ENCODE results near the gene CAMK1D. TPM values are rescaled to one million over a fixed set of nuclear protein-coding genes. Genes with fewer than 3 reads are reported as not detected.

Gene CAMK1D
- total RNA-seq, 4 donors from 2014 or later = 0.55 to 2.2 (median 1.5) TPM

- TF ChIP-seq CTCF (IDR thresholded peaks at IDR 0.05 in 4 of 5, conservative IDR thresholded peaks at IDR 0.05 in 1 of 5) = no peak
- no peak for TF ChIP-seq POLR2A (IDR thresholded peaks at IDR 0.05)
- Histone ChIP-seq H3K27ac (no peak overlapping the region), H3K4me3 (no peak overlapping the region), H3K4me1 (no peaks in the 10 kb centered on the region), H3K9me3 (no peaks in the 10 kb centered on the region), H3K36me3 (no peaks in the 10 kb centered on the region), H3K27me3 (no peaks in the 10 kb centered on the region)
- in situ Hi-C loops (cut with MboI; ENCODE audit: low sequenced_read_pairs in 4 of 4) = no loop called here
- intact Hi-C loops (cut with DNase I; ENCODE audit: low total_unique reads) = no loop called here
- ATAC-seq = no peak
- no peak for DNase-seq
Observed at GRCh38 chr10:12533723-12534122, 184.4 kb downstream of the CAMK1D start.

- H3K36me3 ChIP-seq = no peaks in the 10 kb centered on the region
- in situ Hi-C loops (cut with MboI; ENCODE audit: low sequenced_read_pairs in 4 of 4) = no loop called here
- H3K4me1 ChIP-seq = no peaks in the 10 kb centered on the region
- no peaks in the 10 kb centered on the region for H3K9me3 ChIP-seq
- no peaks in the 10 kb centered on the region for H3K27me3 ChIP-seq
- DNase-seq (peak in 1 of 2 donors; percentile 7), ATAC-seq (no peak)
- H3K4me3 ChIP-seq = no peak overlapping the region
- no peak for TF ChIP-seq POLR2A (IDR thresholded peaks at IDR 0.05)
- no peak for TF ChIP-seq CTCF (IDR thresholded peaks at IDR 0.05 in 4 of 5, conservative IDR thresholded peaks at IDR 0.05 in 1 of 5)
- H3K27ac ChIP-seq = no peak overlapping the region
- intact Hi-C loops (cut with DNase I; ENCODE audit: low total_unique reads) = no loop called here
Observed at GRCh38 chr10:12534824-12535223, 185.5 kb downstream of the CAMK1D start.

- intact Hi-C loops (cut with DNase I; ENCODE audit: low total_unique reads) (no loop called here), in situ Hi-C loops (cut with MboI; ENCODE audit: low sequenced_read_pairs in 4 of 4) (no loop called here)
- H3K4me1 ChIP-seq = no peaks in the 10 kb centered on the region
- no peaks in the 10 kb centered on the region for H3K9me3 ChIP-seq
- no peak overlapping the region for H3K4me3 ChIP-seq
- ATAC-seq (no peak), DNase-seq (no peak)
- no peaks in the 10 kb centered on the region for H3K36me3 ChIP-seq
- no peaks in the 10 kb centered on the region for H3K27me3 ChIP-seq
- H3K27ac ChIP-seq = no peak overlapping the region
- TF ChIP-seq POLR2A (IDR thresholded peaks at IDR 0.05) (no peak), CTCF (IDR thresholded peaks at IDR 0.05 in 4 of 5, conservative IDR thresholded peaks at IDR 0.05 in 1 of 5) (no peak)
Observed at GRCh38 chr10:12535656-12536055, 186.3 kb downstream of the CAMK1D start.

- TF ChIP-seq CTCF (IDR thresholded peaks at IDR 0.05 in 4 of 5, conservative IDR thresholded peaks at IDR 0.05 in 1 of 5) (no peak), POLR2A (IDR thresholded peaks at IDR 0.05) (no peak)
- Histone ChIP-seq H3K4me3 (no peak overlapping the region), H3K27ac (no peak overlapping the region), H3K9me3 (no peaks in the 10 kb centered on the region), H3K36me3 (no peaks in the 10 kb centered on the region), H3K27me3 (no peaks in the 10 kb centered on the region), H3K4me1 (no peaks in the 10 kb centered on the region)
- DNase-seq (no peak), ATAC-seq (no peak)
- in situ Hi-C loops (cut with MboI; ENCODE audit: low sequenced_read_pairs in 4 of 4) = no loop called here
- intact Hi-C loops (cut with DNase I; ENCODE audit: low total_unique reads) = no loop called here
Observed at GRCh38 chr10:12538491-12538995, 189.2 kb downstream of the CAMK1D start.

Data from gastrocnemius medialis (tissue), 4 donors.